ENCODE measurements around the gene KIF1A.
"Not testable (repeated sequence)": the region's sequence is repeated elsewhere in the genome, so short reads cannot be mapped to it uniquely, and the experiment has no call there.

Gene KIF1A

DNA sequence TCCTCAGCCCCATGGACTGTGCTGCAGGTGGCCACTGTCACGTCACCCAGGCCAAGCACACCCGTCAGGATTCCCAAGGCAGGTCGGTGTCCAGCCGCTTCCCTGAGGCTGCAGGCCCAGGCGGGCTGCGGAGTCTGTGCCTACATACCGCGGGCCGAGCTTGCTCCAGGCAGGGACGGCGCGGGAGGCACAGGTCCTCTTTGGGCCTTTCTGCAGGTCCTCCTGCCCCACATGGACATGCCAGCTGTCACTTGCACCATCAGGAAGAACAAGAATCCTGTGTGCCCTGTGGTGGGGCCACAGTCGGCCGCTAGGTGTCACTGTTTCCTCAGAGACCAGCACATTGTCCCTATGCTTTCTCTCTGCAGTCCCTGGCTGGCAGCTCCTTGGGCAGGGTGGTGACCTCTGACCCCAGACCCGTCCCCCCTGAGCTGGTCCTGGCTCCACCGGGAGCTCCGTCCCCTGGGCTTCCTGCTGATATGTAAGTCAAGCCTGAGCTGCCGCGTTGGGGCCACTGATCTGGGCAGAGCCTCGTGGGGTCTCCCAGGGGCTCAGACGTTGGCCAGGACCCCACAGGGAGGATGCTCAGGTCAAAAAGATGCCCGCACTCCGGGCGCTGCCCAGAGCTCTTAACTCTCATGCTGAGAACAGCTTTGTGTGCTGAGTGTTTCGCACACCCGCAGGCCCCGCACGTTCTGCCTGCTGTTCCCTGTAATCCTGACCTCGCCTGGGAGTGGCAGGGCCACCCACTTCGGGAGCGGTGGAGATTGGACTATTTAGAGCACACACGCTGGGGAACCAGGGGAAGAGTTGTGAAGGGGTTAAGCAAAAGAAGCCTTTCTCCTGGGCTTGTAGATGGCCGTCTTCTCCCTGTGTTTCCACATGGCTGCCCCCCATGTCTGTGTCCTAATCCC lies 31.3 kb upstream of the KIF1A start:
- no peak overlapping the region for H3K4me3 ChIP-seq (ENCODE audit: low read depth, low read length)
- TF ChIP-seq, protein P1, sequence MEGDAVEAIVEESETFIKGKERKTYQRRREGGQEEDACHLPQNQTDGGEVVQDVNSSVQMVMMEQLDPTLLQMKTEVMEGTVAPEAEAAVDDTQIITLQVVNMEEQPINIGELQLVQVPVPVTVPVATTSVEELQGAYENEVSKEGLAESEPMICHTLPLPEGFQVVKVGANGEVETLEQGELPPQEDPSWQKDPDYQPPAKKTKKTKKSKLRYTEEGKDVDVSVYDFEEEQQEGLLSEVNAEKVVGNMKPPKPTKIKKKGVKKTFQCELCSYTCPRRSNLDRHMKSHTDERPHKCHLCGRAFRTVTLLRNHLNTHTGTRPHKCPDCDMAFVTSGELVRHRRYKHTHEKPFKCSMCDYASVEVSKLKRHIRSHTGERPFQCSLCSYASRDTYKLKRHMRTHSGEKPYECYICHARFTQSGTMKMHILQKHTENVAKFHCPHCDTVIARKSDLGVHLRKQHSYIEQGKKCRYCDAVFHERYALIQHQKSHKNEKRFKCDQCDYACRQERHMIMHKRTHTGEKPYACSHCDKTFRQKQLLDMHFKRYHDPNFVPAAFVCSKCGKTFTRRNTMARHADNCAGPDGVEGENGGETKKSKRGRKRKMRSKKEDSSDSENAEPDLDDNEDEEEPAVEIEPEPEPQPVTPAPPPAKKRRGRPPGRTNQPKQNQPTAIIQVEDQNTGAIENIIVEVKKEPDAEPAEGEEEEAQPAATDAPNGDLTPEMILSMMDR (IDR thresholded peaks at IDR 0.05; ENCODE audit: insufficient read depth, low read depth, low read length, missing control alignments) = peak; percentile 92
- DNase-seq (ENCODE audit: low read depth) = peak; percentile 82

DNA sequence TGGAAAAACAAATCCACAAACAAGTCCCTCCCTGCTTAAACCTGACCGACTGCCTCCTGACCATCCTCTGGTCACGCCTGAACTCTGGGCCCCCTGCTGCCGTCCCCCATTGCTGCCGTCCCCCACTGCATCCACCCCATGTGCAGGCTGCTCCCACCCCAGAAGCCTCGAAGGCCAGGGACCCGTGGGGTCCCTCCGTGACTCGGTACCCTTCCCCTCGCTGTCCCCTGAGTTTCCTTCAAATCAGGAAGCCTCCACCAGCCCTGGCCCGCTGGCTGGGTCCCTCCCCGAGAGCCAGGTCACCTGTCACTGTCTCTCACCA lies 30.7 kb upstream of the KIF1A start:
- no peak overlapping the region for H3K4me3 ChIP-seq (ENCODE audit: low read depth, low read length)
- TF ChIP-seq, protein P1 (IDR thresholded peaks at IDR 0.05; ENCODE audit: insufficient read depth, low read depth, low read length, missing control alignments) = no peak

DNA sequence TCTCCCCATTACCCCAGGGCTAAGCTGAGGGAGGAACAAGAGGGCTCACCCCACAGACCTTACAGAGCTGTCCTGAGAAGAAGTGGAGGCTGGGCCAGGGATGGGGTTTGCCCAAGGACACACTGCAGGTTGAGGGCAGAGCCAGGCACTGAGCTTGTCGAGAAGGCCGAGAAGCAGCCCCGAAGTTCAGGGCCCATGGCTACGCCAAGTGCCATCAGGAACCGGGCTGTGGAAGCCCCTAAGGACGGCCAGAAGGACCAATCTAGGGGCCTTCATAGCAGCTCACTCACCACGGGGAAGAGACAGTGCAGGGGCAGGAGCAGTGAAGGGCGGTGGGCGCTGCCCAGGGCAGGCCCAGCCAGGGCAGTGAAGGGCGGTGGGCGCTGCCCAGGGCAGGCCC lies 30.0 kb upstream of the KIF1A start:
- TF ChIP-seq, protein P1 (IDR thresholded peaks at IDR 0.05; ENCODE audit: insufficient read depth, low read depth, low read length, missing control alignments) = no peak
- DNase-seq (ENCODE audit: low read depth) = no peak
- no peak overlapping the region for H3K4me3 ChIP-seq (ENCODE audit: low read depth, low read length)

More for the DNA sequence above, 30.7 kb upstream of the KIF1A start:
- no peak for DNase-seq (ENCODE audit: low read depth)

DNA sequence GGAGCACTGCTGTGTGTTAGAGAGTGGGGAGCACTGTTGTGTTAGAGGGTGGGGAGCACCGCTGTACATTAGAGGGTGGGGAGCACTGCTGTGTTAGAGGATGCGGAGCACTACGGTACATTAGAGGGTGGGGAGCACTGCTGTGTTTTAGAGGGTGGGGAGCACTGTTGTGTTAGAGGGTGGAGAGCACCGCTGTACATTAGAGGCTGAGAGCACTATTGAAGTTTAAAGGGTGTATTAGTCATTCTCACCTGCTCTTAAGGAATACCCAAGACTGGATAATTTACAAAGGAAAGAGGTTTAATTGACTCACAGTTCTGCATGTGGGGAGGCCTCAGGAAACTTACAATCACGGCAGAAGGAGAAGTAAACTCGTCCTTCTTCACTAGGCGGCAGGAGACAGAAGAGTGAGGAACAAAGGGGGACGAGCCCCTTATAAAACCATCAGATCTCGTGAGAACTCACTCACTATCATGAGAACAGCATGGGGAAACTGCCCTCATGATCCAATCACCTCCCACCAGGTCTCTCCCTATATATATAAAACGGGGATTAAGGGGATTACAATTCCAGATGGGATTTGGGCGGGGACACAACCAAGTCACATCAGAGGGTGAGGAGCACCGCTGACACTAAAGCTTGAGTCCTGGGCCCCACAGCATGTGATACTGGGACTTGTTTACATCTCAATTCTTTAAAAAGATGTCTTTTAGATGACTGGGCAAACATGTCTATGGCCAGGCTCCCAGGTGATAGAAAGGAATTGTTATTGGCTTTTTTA lies 29.1 kb upstream of the KIF1A start:
- TF ChIP-seq, protein P1 (IDR thresholded peaks at IDR 0.05; ENCODE audit: insufficient read depth, low read depth, low read length, missing control alignments) = no peak
- H3K4me3 ChIP-seq (ENCODE audit: low read depth, low read length) = no peak overlapping the region
- DNase-seq (ENCODE audit: low read depth) = no peak

DNA sequence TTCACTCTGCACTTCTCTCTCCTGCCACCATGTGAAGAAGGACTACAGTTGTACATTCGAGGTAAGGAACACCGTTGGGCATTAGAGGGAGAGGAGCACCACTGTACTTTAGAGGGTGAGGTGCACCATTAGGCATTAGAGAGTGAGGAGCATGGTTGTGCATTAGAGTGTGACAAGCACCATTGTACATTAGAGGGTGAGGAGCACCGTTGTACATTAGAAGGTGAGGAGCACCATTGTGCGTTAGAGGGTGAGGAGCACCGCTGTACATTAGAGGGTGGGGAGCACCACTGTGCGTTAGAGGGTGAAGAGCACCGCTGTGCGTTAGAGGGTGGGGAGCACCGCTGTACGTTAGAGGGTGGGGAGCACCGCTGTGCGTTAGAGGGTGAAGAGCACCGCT lies 27.8 kb upstream of the KIF1A start:
- no peak for DNase-seq (ENCODE audit: low read depth)
- TF ChIP-seq, protein P1 (IDR thresholded peaks at IDR 0.05; ENCODE audit: insufficient read depth, low read depth, low read length, missing control alignments) = no peak
- no peak overlapping the region for H3K4me3 ChIP-seq (ENCODE audit: low read depth, low read length)

DNA sequence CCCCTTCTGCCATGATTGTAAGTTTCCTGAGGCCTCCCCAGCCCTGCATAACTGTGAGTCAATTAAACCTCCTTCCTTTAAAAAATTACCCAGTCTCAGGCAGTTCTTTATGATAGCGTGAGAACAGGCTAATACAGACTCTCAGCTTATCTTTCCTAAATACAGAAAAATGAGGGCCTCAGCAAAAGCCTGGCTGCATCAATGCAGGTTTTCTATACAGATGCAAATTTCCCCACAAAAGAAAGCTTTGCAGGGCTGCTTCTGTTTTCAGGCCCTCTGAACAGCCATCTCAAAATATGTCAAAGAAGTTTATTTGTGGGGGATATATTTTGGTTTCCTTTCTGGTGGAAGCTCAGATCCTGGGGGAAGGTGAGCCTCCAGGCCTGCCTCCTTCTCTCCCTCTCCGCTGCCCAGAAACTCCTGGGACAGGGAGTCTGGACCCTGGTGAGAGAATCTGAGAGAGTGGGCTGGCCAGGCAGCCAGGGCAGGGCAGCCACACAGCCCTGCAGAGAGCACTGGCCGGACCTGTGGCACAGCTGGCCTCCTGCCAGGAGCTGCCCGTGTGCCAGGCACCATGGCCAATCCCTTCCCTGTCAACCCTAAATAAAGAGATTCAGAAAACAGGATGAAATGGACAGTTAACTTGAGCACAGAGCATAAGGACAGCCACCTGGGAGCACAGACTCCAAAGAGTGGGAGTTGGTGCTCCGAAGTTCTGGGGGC lies 27.0 kb upstream of the KIF1A start:
- DNase-seq (ENCODE audit: low read depth) = no peak
- TF ChIP-seq, protein P1 (IDR thresholded peaks at IDR 0.05; ENCODE audit: insufficient read depth, low read depth, low read length, missing control alignments) = no peak
- H3K4me3 ChIP-seq (ENCODE audit: low read depth, low read length) = no peak overlapping the region

DNA sequence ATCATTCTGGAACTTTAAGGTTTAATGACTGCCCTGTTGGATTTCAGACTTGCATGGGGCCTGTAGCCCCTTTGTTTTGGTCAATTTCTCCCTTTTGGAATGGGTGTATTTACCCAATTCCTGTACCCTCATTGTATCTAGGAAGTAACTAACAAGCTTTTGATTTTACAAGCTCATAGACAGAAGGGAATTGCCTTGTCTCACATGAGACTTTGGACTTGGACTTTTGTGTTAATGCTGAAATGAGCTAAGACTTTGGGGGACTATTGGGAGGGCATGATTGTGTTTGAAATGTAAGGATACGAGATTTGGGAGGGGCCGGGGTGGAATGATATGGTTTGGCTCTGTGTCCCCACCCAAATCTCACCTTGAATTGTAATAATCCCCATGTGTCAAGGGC lies 26.3 kb upstream of the KIF1A start:
- not testable (repeated sequence) for DNase-seq (ENCODE audit: low read depth); H3K4me3 ChIP-seq (ENCODE audit: low read depth, low read length)
